GM23338 (cell line): ENCODE measurements around the gene EMILIN2. TPM values are rescaled to one million over a fixed set of nuclear protein-coding genes. Genes with fewer than 3 reads are reported as not detected.

Experiments
- ATAC-seq: fragments of 200-7000 bp; cut with Tn5 transposase; 3 replicates; pipeline ENCODE4 v1.9.1; 2020
- DNase-seq: peaks from one replicate; pipeline ENCODE4 v3.0.0-alpha.2; 2015; ENCODE audit warnings: low spot score
- H2AFZ ChIP-seq: fragments of 200-600 bp; sonication (generic); 2 replicates; pipeline ENCODE4 v1.8.0; 2016; ENCODE audit warnings: antibody characterized with exemption, mild to moderate bottlenecking, moderate library complexity
- H3F3A ChIP-seq: fragments of 200-600 bp; sonication (generic); replicated peaks from 2 replicates; pipeline ENCODE4 v1.8.0; 2017; ENCODE audit warnings: antibody characterized with exemption, mixed run types, low read depth
- H3K27ac ChIP-seq: fragments of 200-600 bp; sonication (generic); 2 replicates; pipeline ENCODE4 v1.6.1; 2016; ENCODE audit warnings: low read depth
- H3K27me3 ChIP-seq: fragments of 200-600 bp; sonication (generic); 2 replicates; pipeline ENCODE4 v1.8.0; 2016; ENCODE audit warnings: mild to moderate bottlenecking, mixed run types, moderate library complexity; ENCODE audit not compliant: insufficient read depth
- H3K36me3 ChIP-seq: fragments of 200-600 bp; sonication (generic); 2 replicates; pipeline ENCODE4 v1.8.0; 2016; ENCODE audit warnings: mild to moderate bottlenecking; ENCODE audit not compliant: insufficient read depth
- H3K4me1 ChIP-seq: fragments of 200-600 bp; sonication (generic); 2 replicates; pipeline ENCODE4 v1.8.0; 2016; ENCODE audit warnings: mild to moderate bottlenecking, moderate library complexity; ENCODE audit not compliant: insufficient read depth
- H3K4me2 ChIP-seq: fragments of 200-600 bp; sonication (generic); 2 replicates; pipeline ENCODE4 v1.7.1; 2017; ENCODE audit warnings: mixed run types
- H3K4me3 ChIP-seq: fragments of 200-600 bp; sonication (generic); 2 replicates; pipeline ENCODE4 v1.6.1; 2016; ENCODE audit warnings: mixed run types
- H3K79me2 ChIP-seq: fragments of 200-600 bp; sonication (generic); replicated peaks from 2 replicates; pipeline ENCODE4 v1.8.0; 2017; ENCODE audit warnings: mild to moderate bottlenecking; ENCODE audit not compliant: insufficient read depth
- H3K9me2 ChIP-seq: fragments of 200-600 bp; sonication (generic); 2 replicates; pipeline ENCODE4 v1.8.0; 2017; ENCODE audit not compliant: insufficient read depth
- H4K20me1 ChIP-seq: fragments of 200-600 bp; sonication (generic); replicated peaks from 2 replicates; pipeline ENCODE4 v1.8.0; 2017; ENCODE audit warnings: mild to moderate bottlenecking; ENCODE audit not compliant: insufficient read depth
- H3K27ac Mint-ChIP-seq: 2 replicates; pipeline ENCODE4 v1.8.0; 2020; ENCODE audit warnings: inconsistent platforms, mild to moderate bottlenecking, moderate library complexity, mixed read lengths
- H3K27me3 Mint-ChIP-seq: 3 replicates; pipeline ENCODE4 v1.8.0; 2022; ENCODE audit warnings: low read depth, mild to moderate bottlenecking, moderate library complexity, mixed read lengths, inconsistent platforms; ENCODE audit not compliant: insufficient read depth, poor library complexity
- H3K36me3 Mint-ChIP-seq: 3 replicates; pipeline ENCODE4 v1.8.0; 2021; ENCODE audit warnings: low read depth, mild to moderate bottlenecking, inconsistent platforms, moderate library complexity, mixed read lengths
- H3K4me1 Mint-ChIP-seq: 3 replicates; pipeline ENCODE4 v1.8.0; 2020; ENCODE audit warnings: mild to moderate bottlenecking, inconsistent platforms, mixed read lengths
- H3K4me3 Mint-ChIP-seq: 3 replicates; pipeline ENCODE4 v1.8.0; 2021; ENCODE audit warnings: moderate library complexity, mild to moderate bottlenecking, inconsistent platforms, mixed read lengths
- H3K9me3 Mint-ChIP-seq: 3 replicates; pipeline ENCODE4 v1.8.0; 2020; ENCODE audit warnings: moderate library complexity, mild to moderate bottlenecking, inconsistent platforms, mixed read lengths
- CREB1 ChIP-seq: fragments of 250-450 bp; sonication (Bioruptor Pico); IDR thresholded peaks from 2 replicates; pipeline ENCODE4 v1.5.0; 2020; ENCODE audit warnings: low read depth, mild to moderate bottlenecking, moderate library complexity
- EZH2 ChIP-seq: fragments of 200-600 bp; sonication (generic); IDR thresholded peaks from one replicate; pipeline ENCODE4 v1.8.0; 2017; ENCODE audit warnings: antibody characterized with exemption, mild to moderate bottlenecking, low read depth; ENCODE audit not compliant: unreplicated experiment
- EZH2phosphoT487 ChIP-seq: fragments of 200-600 bp; sonication (generic); IDR thresholded peaks from one replicate; pipeline ENCODE4 v1.8.1; 2018; ENCODE audit warnings: antibody characterized with exemption; ENCODE audit not compliant: unreplicated experiment
- JUNB ChIP-seq: IDR thresholded peaks from one replicate; pipeline ENCODE4 v1.6.1; 2016; ENCODE audit warnings: antibody characterized with exemption; ENCODE audit not compliant: unreplicated experiment
- NANOG ChIP-seq: IDR thresholded peaks from 2 replicates; pipeline ENCODE4 v1.6.1; 2016; ENCODE audit warnings: antibody characterized with exemption, borderline replicate concordance
- POLR2AphosphoS5 ChIP-seq: IDR thresholded peaks from 2 replicates; pipeline ENCODE4 v1.6.1; 2016; ENCODE audit warnings: antibody characterized with exemption, low read depth
- STAT1 ChIP-seq: IDR thresholded peaks from one replicate; pipeline ENCODE4 v1.6.1; 2016; ENCODE audit warnings: antibody characterized with exemption; ENCODE audit not compliant: unreplicated experiment
- ZNF114 ChIP-seq: fragments of 250-450 bp; sonication (Bioruptor Pico); IDR thresholded peaks from 2 replicates; pipeline ENCODE4 v1.5.0; 2020; ENCODE audit warnings: mild to moderate bottlenecking, moderate library complexity
- ZNF331 ChIP-seq: fragments of 250-450 bp; sonication (Bioruptor Pico); IDR thresholded peaks from 2 replicates; pipeline ENCODE4 v1.5.0; 2020; ENCODE audit warnings: low read depth, mild to moderate bottlenecking, moderate library complexity
- polyA plus RNA-seq: library from polyadenylated mRNA; unstranded; fragments of >200 nt; fragmentation: Nextera tagmentation; extraction: Ambion mirVana; gene quantifications from 2 replicates; pipeline ENCODE4 v1.2.1, GENCODE V29; 2016
- total RNA-seq: library from RNA; depleted of rRNA; stranded (reverse); fragments of >200 nt; shearing (Covaris generic); gene quantifications from 2 replicates; pipeline ENCODE4 v1.2.3, GENCODE V29; 2014
- TF ChIP-seq, protein P1 (sequence below), 2 experiments: fragments of 200-600 bp in 1 of 2; sonication (generic) in 1 of 2; conservative IDR thresholded peaks; 2 replicates each; pipeline versions ENCODE4 v1.5.1 to v1.6.1; 2016 to 2017; ENCODE audit warnings: antibody characterized with exemption in 2 of 2, low read depth in 2 of 2, mild to moderate bottlenecking in 2 of 2, moderate library complexity in 1 of 2
- TF ChIP-seq, protein P2 (sequence below): IDR thresholded peaks from one replicate; pipeline ENCODE4 v1.6.1; 2018; ENCODE audit warnings: antibody characterized with exemption; ENCODE audit not compliant: unreplicated experiment
- TF ChIP-seq, protein P3 (sequence below): IDR thresholded peaks from 2 replicates; pipeline ENCODE4 v1.6.1; 2016; ENCODE audit warnings: antibody characterized with exemption
- TF ChIP-seq, protein P4 (sequence below): fragments of 250-450 bp; sonication (Bioruptor Pico); IDR thresholded peaks from 2 replicates; pipeline ENCODE4 v1.5.0; 2020; ENCODE audit warnings: mild to moderate bottlenecking, moderate library complexity

The EMILIN2 gene
- total and polyA plus RNA-seq, 2 experiments from 2014 or later = 3.0 to 11.6 TPM

DNA sequence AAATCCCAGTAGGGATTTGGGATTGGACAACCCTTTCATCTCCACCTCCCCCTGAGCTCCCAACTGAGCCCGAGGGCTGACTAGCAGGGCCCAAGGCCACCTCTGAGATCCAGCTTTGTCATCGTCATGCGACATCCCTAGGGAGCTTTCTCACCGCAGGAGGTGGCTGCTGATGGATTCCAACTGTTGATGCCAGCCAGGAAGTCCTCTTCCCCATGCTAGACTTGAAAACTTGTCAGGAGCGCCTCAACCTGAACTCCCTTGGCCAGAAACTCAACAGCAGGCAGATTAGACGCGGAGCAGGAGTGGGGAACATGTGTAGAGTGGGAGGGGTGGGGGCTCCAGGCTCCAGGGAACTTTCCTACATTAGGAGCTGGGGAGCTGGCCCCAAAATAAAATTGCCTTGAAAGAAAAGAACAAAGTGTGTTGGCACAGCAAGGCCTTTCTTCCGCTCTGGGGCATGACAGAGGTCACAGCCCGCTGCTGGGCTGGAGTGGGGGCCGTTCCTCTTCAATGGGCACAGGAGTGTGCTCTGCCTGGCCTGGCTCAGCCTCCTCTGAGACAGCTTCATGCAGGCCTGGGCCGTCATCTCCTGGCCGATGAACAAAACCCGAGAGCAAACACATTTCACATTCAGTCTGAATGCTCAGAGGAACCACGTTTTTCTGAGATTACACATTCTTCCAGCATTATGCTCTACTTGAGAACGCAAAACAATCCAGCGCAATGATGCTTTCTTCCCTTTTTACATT is 34.5 kb downstream of the EMILIN2 start:
- no peaks in the 10 kb centered on the region for H3K79me2 ChIP-seq
- no peak overlapping the region for H3K27ac ChIP-seq
- H3K4me1 Mint-ChIP-seq = peaks cover 10% of the 10 kb centered on the region
- no peaks in the 10 kb centered on the region for H3K9me3 Mint-ChIP-seq
- TF ChIP-seq EZH2phosphoT487 (no peak), ZNF114 (CRISPR knock-in tag) (no peak), EZH2 (no peak), STAT1 (no peak), NANOG (no peak), CREB1 (CRISPR knock-in tag) (no peak), POLR2AphosphoS5 (no peak), ZNF331 (CRISPR knock-in tag) (no peak), JUNB (no peak)
- TF ChIP-seq, protein P1, sequence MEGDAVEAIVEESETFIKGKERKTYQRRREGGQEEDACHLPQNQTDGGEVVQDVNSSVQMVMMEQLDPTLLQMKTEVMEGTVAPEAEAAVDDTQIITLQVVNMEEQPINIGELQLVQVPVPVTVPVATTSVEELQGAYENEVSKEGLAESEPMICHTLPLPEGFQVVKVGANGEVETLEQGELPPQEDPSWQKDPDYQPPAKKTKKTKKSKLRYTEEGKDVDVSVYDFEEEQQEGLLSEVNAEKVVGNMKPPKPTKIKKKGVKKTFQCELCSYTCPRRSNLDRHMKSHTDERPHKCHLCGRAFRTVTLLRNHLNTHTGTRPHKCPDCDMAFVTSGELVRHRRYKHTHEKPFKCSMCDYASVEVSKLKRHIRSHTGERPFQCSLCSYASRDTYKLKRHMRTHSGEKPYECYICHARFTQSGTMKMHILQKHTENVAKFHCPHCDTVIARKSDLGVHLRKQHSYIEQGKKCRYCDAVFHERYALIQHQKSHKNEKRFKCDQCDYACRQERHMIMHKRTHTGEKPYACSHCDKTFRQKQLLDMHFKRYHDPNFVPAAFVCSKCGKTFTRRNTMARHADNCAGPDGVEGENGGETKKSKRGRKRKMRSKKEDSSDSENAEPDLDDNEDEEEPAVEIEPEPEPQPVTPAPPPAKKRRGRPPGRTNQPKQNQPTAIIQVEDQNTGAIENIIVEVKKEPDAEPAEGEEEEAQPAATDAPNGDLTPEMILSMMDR (conservative IDR thresholded peaks at IDR 0.05; ENCODE audit: low read depth in 2 of 2) = no peak
- TF ChIP-seq, protein P2, sequence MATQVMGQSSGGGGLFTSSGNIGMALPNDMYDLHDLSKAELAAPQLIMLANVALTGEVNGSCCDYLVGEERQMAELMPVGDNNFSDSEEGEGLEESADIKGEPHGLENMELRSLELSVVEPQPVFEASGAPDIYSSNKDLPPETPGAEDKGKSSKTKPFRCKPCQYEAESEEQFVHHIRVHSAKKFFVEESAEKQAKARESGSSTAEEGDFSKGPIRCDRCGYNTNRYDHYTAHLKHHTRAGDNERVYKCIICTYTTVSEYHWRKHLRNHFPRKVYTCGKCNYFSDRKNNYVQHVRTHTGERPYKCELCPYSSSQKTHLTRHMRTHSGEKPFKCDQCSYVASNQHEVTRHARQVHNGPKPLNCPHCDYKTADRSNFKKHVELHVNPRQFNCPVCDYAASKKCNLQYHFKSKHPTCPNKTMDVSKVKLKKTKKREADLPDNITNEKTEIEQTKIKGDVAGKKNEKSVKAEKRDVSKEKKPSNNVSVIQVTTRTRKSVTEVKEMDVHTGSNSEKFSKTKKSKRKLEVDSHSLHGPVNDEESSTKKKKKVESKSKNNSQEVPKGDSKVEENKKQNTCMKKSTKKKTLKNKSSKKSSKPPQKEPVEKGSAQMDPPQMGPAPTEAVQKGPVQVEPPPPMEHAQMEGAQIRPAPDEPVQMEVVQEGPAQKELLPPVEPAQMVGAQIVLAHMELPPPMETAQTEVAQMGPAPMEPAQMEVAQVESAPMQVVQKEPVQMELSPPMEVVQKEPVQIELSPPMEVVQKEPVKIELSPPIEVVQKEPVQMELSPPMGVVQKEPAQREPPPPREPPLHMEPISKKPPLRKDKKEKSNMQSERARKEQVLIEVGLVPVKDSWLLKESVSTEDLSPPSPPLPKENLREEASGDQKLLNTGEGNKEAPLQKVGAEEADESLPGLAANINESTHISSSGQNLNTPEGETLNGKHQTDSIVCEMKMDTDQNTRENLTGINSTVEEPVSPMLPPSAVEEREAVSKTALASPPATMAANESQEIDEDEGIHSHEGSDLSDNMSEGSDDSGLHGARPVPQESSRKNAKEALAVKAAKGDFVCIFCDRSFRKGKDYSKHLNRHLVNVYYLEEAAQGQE = no peak
- TF ChIP-seq, protein P3, sequence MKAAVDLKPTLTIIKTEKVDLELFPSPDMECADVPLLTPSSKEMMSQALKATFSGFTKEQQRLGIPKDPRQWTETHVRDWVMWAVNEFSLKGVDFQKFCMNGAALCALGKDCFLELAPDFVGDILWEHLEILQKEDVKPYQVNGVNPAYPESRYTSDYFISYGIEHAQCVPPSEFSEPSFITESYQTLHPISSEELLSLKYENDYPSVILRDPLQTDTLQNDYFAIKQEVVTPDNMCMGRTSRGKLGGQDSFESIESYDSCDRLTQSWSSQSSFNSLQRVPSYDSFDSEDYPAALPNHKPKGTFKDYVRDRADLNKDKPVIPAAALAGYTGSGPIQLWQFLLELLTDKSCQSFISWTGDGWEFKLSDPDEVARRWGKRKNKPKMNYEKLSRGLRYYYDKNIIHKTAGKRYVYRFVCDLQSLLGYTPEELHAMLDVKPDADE = no peak
- TF ChIP-seq, protein P4, sequence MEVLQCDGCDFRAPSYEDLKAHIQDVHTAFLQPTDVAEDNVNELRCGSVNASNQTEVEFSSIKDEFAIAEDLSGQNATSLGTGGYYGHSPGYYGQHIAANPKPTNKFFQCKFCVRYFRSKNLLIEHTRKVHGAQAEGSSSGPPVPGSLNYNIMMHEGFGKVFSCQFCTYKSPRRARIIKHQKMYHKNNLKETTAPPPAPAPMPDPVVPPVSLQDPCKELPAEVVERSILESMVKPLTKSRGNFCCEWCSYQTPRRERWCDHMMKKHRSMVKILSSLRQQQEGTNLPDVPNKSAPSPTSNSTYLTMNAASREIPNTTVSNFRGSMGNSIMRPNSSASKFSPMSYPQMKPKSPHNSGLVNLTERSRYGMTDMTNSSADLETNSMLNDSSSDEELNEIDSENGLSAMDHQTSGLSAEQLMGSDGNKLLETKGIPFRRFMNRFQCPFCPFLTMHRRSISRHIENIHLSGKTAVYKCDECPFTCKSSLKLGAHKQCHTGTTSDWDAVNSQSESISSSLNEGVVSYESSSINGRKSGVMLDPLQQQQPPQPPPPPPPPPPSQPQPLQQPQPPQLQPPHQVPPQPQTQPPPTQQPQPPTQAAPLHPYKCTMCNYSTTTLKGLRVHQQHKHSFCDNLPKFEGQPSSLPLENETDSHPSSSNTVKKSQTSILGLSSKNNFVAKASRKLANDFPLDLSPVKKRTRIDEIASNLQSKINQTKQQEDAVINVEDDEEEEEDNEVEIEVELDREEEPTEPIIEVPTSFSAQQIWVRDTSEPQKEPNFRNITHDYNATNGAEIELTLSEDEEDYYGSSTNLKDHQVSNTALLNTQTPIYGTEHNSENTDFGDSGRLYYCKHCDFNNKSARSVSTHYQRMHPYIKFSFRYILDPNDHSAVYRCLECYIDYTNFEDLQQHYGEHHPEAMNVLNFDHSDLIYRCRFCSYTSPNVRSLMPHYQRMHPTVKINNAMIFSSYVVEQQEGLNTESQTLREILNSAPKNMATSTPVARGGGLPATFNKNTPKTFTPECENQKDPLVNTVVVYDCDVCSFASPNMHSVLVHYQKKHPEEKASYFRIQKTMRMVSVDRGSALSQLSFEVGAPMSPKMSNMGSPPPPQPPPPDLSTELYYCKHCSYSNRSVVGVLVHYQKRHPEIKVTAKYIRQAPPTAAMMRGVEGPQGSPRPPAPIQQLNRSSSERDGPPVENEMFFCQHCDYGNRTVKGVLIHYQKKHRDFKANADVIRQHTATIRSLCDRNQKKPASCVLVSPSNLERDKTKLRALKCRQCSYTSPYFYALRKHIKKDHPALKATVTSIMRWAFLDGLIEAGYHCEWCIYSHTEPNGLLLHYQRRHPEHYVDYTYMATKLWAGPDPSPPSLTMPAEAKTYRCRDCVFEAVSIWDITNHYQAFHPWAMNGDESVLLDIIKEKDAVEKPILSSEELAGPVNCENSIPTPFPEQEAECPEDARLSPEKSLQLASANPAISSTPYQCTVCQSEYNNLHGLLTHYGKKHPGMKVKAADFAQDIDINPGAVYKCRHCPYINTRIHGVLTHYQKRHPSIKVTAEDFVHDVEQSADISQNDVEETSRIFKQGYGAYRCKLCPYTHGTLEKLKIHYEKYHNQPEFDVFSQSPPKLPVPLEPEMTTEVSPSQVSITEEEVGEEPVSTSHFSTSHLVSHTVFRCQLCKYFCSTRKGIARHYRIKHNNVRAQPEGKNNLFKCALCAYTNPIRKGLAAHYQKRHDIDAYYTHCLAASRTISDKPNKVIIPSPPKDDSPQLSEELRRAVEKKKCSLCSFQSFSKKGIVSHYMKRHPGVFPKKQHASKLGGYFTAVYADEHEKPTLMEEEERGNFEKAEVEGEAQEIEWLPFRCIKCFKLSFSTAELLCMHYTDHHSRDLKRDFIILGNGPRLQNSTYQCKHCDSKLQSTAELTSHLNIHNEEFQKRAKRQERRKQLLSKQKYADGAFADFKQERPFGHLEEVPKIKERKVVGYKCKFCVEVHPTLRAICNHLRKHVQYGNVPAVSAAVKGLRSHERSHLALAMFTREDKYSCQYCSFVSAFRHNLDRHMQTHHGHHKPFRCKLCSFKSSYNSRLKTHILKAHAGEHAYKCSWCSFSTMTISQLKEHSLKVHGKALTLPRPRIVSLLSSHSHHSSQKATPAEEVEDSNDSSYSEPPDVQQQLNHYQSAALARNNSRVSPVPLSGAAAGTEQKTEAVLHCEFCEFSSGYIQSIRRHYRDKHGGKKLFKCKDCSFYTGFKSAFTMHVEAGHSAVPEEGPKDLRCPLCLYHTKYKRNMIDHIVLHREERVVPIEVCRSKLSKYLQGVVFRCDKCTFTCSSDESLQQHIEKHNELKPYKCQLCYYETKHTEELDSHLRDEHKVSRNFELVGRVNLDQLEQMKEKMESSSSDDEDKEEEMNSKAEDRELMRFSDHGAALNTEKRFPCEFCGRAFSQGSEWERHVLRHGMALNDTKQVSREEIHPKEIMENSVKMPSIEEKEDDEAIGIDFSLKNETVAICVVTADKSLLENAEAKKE (CRISPR knock-in tag) = no peak
- H3K36me3 Mint-ChIP-seq = no peaks in the 10 kb centered on the region
- H3K4me3 ChIP-seq = no peak overlapping the region
- H3K27me3 ChIP-seq = no peaks in the 10 kb centered on the region
- DNase-seq = no peak
- no peak overlapping the region for H3K4me3 Mint-ChIP-seq
- H2AFZ ChIP-seq = peak overlapping the region; percentile 69; the same call in 1 of the 2 replicates
- no peaks in the 10 kb centered on the region for H4K20me1 ChIP-seq
- H3K27me3 Mint-ChIP-seq = peaks cover 4% of the 10 kb centered on the region
- no peaks in the 10 kb centered on the region for H3K36me3 ChIP-seq
- no peak for ATAC-seq
- no peak overlapping the region for H3K27ac Mint-ChIP-seq
- H3K4me1 ChIP-seq = no peaks in the 10 kb centered on the region; the same call in 1 of the 2 replicates
- H3K4me2 ChIP-seq = no peak overlapping the region
- no peaks in the 10 kb centered on the region for H3F3A ChIP-seq
- H3K9me2 ChIP-seq = no peaks in the 10 kb centered on the region
